ENCODE data around the gene DNAH17. TPM values are rescaled to one million over a fixed set of nuclear protein-coding genes. Genes with fewer than 3 reads are reported as not detected.
A peak's percentile ranks its signal among the peaks of the same experiment; 100 is the strongest.

DNAH17 gene
- total RNA-seq, 1 experiment from 2014 or later: 1.7 TPM

DNA sequence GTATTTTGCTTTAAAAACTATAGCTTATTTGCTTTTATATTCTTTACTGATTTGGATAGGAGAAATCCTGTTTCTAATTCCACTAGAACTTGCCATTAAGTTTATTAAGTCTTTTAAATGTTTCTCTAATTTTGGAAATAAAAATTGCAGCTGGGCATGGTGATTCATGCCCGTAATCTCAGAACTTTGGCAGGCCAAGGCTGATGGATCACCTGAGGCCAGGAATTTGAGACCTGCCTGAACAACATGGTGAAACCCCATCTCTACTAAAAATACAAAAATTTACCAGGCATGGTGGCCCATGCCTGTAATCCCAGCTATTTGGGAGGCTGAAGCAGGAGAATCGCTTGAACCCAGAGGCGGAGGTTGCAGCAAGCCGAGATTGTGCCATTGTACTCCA, 30.7 kb downstream of the DNAH17 start:
- no peak for DNase-seq (ENCODE audit: low read depth)

DNA sequence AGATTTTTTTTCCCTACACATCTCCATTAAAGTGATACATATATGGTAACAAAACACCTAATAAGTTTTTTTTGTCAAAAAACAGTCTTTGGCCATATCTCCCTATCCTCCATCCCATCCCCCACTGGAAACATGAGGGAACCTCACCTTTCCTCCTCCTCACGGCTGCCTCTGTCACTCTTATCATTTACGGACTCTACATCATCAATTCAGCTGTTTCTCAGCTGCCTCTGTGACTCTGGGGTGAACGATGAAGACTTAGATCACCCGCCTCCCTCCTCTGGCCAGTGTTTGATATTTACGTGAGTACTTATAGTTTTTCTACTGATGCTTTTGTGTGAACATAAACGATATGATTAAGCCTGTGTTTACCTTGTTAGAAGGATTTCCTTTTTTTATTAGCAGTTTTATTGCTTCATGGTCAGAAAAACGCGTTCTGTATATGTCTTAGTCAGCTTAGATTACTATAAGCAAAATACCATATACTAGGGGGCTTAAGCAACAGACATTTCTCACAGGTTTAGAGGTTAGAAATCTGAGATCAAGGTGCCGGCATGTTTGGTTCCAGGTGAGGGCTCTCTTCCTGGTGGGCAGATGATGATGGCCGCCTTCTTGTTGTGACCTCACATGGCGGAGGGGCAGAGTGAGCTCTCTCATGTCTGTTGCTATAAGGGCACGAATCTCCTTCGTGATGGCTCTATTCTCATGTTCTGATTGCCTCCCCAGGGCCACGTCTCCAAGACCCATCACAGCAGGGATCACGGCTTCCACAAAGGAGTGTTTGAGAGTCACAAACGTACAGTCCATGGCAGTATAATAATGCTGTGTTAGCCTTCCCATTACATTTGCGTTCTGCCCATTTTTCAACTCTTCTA, 32.1 kb downstream of the DNAH17 start:
- DNase-seq (ENCODE audit: low read depth): no peak

DNA sequence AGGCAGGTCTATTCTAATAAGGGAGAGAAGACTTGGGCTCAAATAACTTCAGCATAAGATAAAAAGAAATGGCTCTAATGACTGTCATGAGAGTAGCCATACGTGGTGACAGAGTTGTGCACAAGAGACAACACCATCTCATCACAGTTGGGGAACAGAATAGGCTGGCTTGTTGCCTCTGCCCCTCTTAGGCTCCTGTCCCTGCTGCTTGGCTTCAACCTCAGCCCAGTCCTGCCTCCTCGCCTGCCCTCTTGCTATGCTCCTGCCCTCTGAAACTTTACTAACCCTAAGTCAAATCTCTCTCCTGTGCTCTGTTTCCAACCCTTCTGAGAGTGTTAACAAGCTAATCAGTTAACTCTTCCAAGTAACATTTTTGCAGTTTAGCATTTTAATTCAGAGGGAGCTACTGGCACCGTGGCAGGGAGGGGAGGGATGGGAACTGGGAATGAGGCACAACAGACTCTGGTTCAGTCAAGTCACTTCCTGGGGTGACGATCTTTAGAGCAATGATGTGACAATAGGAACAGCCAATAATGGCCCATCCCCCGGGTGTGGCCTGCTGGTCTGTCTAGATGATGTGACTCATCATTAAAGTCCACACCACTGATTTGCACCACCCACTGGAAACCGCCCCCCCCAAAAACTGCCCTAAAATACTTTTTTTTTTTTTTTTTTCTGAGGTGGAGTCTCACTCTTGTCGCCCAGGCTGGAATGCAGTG, 35.5 kb downstream of the DNAH17 start:
- DNase-seq (ENCODE audit: low read depth): peak; percentile 60

DNA sequence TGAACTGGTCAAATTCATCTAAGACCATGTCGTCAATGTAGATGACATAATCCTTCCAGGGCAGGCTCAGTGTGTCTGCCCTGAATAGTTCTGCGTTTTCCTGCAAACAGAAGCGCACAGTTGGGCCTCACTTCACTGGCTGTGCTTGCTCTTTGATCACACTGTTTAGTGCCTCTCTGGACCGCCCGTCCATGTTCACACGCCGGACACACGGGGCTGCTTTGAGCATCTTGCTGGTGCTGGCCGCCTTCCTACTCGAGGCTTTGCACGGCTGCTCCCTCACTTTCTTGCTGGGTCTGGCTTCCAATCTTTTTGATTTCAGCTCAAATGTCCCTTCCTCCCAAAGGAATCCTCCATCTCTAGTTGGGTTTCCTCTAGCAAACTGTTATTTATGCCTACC, 37.4 kb downstream of the DNAH17 start:
- no peak for DNase-seq (ENCODE audit: low read depth)

DNA sequence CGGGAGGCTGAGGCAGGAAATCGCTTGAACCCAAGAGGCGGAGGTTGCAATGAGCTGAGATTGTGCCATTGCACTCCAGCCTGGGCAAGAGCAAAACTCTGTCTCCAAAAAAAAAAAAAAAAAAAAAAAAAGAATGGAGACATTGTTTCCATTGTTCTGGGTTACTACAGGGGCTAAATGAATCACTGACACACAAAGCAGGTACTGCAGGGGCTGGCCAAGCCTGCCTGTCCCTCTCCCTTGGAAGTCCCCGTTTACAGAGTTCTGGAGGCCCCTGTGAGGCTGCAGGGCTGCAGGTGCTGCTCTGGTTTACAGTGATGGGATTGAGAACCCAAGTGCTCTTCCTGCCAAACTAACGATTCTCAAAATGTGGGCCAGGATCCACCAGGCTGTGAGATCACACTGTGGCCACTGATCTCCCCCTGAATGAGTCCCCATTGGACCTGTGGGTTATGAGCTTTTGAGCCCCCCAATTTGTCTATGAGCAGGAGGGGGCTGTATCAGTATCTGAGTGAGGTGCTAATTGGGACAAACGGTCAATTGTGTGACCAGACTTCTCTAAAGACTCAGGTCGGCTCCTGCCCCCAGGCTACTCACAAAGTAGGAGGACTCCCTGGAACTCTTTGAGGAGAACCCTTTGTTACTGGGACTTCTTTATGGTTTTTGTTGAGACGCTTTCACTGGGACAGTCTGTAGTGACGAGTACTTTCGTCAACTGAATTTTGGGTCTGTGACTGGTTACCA, 39.0 kb downstream of the DNAH17 start:
- no peak for DNase-seq (ENCODE audit: low read depth)

DNA sequence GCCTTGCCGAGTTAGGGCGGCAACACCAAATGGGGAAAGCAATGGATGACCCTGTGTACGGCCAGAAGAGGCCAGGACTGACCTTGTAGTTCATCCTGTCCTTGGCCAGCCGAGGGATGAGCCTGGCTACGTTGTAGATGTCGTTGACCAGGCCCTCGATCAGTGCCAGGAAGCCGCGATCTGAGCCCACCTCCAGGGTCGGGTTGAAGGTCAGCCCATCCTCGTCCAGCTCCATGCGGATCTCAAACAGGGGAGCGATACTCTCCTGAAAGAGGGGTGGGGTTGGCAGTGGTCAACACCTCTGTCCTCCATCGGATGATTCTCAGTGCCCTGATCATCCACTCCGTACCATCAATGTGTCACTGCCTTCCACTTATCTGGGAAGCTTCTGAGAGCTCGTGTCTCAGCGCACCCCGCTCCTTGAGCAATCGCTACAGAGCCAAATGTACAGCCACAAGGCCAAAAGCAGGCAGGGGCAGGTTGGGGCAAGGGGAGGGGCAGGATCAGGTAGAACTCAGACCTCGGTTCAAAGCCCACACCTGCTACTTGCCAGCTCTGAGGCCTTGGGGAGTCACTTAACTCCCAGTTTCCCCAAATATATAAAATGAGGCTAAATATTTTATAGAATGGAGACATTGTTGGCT, 39.9 kb downstream of the DNAH17 start:
- no peak for DNase-seq (ENCODE audit: low read depth)

DNA sequence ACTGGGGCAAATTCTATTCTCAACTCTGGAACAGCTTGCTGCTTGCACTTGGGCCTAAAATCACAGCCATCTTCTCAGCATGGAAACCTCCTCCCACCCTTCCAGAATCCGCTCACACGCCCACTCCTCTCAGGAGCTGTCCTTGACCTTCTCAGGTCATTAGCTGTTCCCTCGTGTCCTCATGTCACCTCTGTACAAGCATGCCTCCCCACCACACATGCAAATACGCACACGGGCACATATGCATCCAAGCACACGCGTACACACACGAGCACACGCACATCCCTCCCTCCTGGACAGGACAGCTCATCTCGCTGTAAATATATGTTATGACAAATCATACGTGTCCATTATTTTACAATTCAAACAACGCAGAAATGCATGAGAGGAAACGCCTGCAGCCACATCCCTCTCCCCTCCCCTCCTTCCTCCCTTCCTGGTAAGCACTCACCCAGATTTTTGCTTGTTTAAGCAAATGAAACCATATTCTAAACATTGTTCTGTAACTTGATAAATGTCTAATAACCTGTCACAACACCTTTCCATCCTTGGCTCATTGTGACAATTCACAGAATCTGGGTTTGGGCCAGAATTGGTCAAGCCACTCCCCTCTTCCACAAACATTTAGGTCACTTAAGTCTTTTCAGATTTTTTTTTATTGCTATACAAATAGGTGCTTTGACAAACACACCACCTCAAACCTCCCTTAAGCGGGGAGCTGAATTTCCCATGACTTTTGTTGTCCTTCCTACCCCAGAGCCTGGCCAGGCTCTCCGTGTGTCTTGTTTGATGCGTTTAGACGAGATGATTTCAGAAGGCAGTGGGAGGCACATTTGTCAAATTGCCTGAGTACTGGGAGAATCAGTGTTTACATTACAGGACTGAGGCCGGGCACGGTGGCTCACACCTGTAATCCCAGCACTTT, 41.7 kb downstream of the DNAH17 start:
- DNase-seq (ENCODE audit: low read depth): peak; percentile 45

DNA sequence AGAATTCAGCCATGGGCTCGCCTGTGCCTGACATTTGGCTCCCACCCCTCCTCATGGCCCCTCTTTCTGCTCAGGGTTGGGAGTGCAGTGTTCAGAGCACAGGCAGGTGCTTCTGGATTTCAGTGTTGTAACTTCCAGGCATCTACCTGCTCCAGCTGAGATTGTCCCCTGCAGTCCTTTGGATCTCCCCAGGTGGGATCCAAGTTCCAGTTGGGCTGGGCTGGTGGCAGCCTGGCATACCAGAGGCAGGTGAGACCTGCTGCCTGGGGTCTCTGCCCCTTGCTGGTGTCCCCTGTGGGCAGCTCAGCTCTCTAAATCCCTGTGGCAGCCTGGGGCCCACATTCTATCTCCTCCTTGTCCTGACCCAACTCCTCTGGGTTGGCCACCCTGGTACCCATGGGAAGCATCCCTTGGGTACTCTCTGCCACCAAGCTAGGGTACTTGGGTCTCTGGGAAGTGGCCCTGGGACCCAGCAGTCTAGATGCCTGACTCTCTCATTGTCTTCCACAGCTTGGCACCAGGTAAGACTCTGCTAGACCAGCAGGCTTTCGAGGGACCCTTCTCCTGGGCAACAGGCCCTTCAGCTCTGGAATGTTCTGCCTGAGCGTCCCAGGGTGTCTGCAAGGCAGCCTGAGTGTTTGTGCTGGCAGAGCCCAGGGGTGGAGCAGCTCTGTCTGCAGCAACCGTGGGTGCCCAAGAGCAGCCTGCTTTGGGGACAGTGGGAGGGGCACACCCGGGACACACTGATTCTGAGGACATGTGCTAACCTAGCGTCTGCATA, 42.5 kb downstream of the DNAH17 start:
- DNase-seq (ENCODE audit: low read depth): no peak

DNA sequence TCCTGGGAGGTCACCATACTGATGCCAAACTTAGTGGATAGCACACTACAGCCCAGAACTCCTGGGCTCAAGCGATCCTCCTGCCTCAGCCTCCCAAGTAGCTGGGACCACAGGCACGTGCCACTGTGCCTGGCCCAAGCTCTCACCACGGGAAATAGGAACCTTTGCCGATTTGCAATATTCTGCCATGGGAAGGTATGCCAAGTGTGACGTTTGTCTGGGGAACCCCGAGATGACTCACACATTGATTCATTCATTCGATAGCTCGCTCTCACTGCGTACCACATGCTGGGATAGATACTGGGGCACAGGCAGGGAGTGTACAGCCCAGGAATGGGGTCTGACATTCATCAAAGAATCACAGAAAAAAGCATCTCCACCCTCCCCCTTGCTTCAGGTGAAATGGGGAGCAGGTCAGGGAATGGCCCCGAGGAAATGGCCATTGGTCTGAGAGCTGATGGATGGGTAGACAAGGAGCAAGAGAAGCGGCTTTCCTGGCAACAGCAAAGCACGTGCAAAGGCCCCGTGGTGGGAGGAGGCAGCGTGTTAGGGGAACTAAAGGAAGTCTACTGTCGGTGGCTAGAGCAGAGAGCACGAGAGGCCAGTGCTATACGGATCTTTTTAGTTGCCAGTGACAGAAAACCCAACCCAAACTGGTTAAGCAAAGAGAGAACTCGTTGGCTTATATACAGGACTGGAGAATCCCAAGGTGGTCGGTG, 44.1 kb downstream of the DNAH17 start:
- peak; percentile 94 for DNase-seq (ENCODE audit: low read depth)

DNA sequence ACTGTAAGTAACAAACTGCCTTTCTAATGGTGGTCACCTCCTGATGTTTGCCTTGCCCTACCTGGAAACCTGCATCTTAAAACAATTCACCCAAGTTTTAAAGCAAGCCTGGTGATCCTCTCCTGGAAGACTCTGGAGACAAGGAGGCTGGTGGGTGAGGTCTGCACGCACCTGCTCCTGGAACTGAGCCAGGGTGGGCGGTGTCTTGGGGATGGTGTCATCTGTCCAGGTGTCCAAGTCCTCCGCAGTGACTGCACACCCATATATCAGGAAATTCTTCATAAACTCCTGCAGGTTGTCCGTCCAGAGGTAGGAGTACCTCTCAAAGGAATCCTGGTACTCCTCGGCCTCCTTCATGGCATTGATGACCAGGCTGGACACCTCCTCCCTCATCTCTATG, 44.9 kb downstream of the DNAH17 start:
- DNase-seq (ENCODE audit: low read depth): no peak

DNA sequence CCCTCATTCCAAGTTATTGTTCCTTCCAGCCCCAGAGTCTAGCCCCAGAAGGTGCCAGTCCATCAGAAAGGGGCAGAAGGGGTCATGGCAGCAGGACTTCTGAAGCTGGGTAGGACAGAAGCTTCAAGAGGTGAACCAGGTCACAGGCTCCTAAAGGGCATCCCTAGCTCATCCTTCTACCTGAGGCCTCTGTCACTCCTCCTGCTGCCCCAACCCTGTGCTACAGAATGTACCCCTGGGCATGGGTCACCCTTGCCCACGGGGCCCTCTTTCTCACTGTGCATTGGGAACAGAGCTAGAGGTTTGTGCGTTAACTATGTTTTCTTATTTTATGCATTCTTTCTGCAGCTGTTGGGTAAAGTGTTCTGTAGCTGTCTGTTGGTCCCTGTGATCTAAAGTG, 46.5 kb downstream of the DNAH17 start:
- no peak for DNase-seq (ENCODE audit: low read depth)

DNA sequence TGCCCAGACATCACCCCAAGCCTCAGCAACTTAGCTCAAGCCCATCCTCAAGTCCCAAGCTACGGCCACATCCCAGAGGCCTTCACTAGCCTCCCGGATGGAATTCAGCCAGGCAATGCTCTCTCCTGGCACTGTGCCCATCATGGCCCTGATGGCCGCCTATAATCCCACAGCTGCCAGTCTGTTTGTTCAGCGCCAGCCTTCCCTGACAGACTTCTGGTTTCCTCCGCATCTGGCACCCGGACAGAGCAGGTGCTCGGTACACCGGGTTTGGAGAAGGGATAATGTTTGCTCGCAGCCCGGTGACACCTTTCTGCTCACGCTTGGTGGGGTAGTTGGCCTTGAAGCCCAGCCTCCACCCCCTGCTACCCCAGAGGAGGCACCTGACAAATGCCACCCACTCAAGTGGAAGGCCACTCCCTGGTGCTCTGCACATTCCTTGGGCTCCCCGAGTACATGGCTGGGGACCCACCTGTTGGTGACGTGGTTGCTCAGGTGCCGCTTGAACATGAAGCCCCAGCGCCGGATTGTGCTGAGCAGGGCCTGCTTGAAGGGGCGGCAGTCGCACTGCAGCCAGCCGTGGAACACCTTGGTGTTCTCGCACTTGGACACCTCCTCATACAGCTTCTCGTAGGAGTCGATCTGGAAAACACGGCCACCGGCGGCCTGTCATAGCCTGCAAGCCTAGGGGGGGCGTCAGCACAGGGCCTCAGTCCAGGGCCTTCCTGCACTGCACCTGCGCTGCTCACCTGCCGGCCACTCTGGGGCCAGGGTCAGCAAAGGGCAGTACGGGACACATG, 47.1 kb downstream of the DNAH17 start:
- no peak for DNase-seq (ENCODE audit: low read depth)

DNA sequence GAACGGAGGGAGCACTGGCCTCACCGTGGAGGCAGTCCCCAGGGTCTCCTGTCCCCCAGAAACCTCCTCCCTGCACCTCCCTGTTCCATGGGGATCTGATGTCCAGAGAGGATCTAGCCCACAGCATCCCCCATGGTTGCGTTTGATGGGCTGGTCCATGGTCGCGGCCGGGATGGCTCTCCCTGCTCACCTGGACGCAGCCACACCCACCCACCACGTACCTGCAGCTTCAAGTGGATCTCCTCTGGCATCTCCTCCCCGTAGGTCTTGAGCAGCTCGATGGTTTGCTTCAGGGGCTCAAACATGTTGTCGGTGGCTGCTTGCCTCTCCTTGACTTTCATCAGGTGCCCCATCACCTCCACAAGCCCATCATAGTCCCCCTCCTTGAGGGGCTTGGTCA, 47.9 kb downstream of the DNAH17 start:
- no peak for DNase-seq (ENCODE audit: low read depth)

DNA sequence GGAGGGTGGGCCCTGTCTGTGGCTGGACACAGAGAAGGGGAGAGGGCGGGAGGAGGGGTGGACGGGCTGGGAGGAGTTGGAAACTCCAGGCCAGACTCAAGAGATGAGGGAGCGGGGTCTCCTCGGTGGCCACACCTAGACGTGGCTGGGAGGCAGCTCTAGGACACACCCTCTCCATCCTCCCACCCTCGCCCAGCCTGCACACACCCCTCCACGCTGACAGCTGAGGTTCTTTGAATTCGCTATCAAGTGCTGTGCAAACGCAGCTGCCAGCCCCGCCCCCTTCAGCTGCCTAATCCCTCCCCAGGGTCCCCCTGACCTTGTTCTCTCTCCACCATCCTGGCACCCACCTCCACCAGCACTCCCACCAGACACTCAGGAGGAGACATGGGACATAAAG, 48.7 kb downstream of the DNAH17 start:
- DNase-seq (ENCODE audit: low read depth): no peak

DNA sequence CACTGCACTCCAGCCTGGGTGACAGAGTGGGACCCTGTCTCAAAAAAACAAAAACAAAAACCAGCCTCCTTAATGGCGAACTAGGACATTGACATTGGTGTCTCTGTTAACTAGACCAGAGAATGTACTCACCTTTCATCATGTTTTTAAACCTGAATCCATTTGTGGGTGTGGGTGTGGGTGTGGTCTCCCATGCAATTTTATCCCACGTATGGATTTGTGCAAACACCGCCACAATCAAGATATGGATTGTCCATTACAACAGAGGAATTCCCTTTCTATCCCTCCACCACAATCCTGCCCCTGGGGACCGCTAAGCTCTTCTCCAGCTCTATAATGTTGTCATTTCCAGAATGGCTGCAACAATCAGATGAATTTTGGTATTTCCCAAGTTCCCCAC, 49.9 kb downstream of the DNAH17 start:
- no peak for DNase-seq (ENCODE audit: low read depth)

DNA sequence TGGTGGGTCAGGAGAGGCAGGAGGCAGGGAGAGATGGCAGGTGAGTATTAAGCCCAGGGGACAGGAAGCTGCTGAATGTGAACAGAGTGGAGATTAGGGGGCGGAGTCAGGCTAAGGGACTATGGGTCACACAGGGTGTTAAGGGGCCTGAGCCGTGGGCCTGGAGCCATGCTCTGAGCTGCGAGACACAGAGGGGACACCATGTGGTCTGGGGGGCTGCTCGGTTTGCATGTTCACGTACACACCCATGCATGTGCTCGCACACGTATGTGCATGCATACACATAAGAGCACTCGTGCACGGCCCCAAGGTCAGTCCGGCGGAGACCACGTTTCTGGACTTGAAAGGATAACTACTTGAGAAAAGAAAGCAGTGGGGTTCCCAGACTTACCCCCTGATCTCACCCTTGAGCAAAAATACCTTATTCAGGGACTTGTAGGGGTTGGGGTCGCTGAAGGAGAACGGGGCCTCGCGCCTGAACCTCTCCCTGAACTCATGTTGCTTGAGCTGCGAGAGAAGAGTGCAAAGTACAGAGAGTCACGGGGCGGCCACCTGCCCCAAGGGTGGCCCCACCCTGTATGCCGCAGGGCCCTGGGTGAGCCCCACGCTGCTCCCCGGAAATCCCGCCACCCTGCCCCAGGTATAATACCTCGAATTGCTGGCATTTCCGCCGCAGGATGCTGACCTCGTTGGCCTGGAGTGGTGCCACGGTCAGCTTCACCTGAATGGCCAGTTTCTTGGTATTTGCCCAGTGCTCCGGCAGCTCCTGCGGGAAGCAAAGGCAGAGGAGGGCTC, 50.8 kb downstream of the DNAH17 start:
- no peak for DNase-seq (ENCODE audit: low read depth)

DNA sequence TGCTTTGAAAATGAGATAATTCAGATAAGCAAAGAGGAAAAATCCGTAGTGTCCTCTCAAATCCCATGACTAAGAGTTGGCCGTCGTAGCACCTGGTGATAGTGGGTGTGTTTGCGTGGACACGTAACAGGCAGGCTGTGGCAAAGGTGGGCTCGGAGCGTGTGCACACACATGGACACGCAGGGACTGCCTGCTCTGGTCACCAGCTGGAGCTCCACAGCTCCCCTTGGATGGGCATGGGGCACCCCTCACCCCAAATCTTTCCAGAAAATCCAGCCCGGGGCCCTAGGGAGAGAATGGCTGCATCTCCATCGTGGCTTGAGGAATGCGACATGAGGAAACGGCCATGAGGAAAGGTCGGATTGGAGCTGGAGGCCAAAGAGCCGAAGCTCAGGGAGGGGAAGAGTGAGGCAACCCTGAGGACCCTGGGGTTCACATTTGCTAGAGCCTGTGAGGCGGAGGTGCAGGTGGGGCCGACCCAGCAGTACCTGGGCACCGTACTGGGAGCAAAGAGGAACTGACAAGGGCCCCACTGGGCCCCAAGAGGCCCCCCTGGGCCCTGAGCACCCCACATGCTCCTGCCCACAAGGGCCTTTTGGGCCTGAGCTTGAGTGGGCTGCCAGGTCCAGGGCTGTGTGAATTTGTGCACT, 51.6 kb downstream of the DNAH17 start:
- no peak for DNase-seq (ENCODE audit: low read depth)
